ENCODE results near the gene TM7SF2. TPM values are rescaled to one million over a fixed set of nuclear protein-coding genes. Genes with fewer than 3 reads are reported as not detected.

Gene TM7SF2
- total RNA-seq, 3 donors from 2014 or later (not counting 1 experiment from before 2014, with no cell fraction given), result 17.0 to 23.2 (median 18.6) TPM

DNA sequence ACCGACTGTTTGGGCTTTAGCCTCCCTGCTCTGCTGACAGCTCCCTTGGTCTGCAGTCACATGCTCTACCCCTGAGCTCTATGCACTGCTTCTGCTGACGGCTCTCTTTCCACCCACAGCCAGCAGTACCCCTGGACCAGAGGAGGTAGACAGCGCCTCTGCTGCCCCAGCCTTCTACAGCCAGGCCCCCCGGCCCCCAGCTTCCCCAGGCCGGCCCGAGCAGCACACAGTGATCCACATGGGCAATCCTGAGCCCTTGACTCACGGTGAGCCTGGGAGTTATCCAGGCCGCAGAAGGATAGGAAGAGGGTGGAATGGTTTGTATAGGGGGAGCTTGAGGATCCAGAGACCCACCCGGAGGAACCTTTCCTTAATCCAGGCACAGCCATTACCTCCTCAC is 24.9 kb upstream of the TM7SF2 start:
- WGBS (ENCODE audit: insufficient coverage), result 96% methylated on average over 9 of the region's 9 CpGs
- peaks cover 36% of the 10 kb centered on the region for H3K36me3 ChIP-seq (ENCODE audit: control insufficient read depth, insufficient read depth, low read length)
- H3K4me1 ChIP-seq (ENCODE audit: control insufficient read depth, insufficient read depth, low read length), result peaks cover 16% of the 10 kb centered on the region
- Mint-ChIP-seq H3K4me1 (peaks cover 27 to 31% of the 10 kb centered on the region in 2 donors), H3K27ac (no peak overlapping the region), H3K27me3 (ENCODE audit: low read depth in 2 of 2) (no peaks in the 10 kb centered on the region), H3K36me3 (peaks cover 7% of the 10 kb centered on the region), H3K9me3 (no peaks in the 10 kb centered on the region), H3K4me3 (no peak overlapping the region)
- intact Hi-C loops (cut with micrococcal nuclease), result loop anchor here (10.0 kb wide), 1 partner anchor 1258 kb away; the partner anchor contains the start of genes B4GAT1 and BRMS1
- TF ChIP-seq, protein P1, sequence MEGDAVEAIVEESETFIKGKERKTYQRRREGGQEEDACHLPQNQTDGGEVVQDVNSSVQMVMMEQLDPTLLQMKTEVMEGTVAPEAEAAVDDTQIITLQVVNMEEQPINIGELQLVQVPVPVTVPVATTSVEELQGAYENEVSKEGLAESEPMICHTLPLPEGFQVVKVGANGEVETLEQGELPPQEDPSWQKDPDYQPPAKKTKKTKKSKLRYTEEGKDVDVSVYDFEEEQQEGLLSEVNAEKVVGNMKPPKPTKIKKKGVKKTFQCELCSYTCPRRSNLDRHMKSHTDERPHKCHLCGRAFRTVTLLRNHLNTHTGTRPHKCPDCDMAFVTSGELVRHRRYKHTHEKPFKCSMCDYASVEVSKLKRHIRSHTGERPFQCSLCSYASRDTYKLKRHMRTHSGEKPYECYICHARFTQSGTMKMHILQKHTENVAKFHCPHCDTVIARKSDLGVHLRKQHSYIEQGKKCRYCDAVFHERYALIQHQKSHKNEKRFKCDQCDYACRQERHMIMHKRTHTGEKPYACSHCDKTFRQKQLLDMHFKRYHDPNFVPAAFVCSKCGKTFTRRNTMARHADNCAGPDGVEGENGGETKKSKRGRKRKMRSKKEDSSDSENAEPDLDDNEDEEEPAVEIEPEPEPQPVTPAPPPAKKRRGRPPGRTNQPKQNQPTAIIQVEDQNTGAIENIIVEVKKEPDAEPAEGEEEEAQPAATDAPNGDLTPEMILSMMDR (IDR thresholded peaks at IDR 0.05), result no peak
- H3K27ac ChIP-seq (ENCODE audit: low read length), result no peak overlapping the region
- no peak for DNase-seq
- H3K27me3 ChIP-seq (ENCODE audit: control insufficient read depth, insufficient read depth, low read length), result no peaks in the 10 kb centered on the region
- ATAC-seq, result no peak
- H3K9me3 ChIP-seq (ENCODE audit: control insufficient read depth, insufficient read depth, low read length), result no peaks in the 10 kb centered on the region
- H3K4me3 ChIP-seq (ENCODE audit: low read length), result no peak overlapping the region

DNA sequence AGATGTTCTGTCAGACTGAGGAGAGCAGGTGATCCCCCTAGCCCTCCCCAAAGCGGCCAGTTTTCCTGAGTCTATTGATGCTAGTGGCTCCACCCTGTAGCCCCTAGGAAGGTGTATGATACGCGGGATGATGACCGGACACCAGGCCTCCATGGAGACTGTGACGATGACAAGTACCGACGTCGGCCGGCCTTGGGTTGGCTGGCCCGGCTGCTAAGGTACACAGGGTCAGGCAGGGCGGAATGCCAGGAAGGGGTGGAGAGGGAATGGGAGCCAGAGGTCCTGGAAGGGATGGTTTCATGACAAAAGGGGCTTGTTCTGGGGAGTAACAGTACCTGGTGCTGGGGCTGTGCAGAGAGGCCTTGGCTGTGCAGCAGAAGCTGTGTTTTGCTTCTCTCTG is 24.5 kb upstream of the TM7SF2 start:
- H3K27me3 ChIP-seq (ENCODE audit: control insufficient read depth, insufficient read depth, low read length), result no peaks in the 10 kb centered on the region
- H3K27ac ChIP-seq (ENCODE audit: low read length), result no peak overlapping the region
- peaks cover 36% of the 10 kb centered on the region for H3K36me3 ChIP-seq (ENCODE audit: control insufficient read depth, insufficient read depth, low read length)
- Mint-ChIP-seq H3K9me3 (no peaks in the 10 kb centered on the region), H3K27ac (no peak overlapping the region), H3K4me1 (peaks cover 27 to 31% of the 10 kb centered on the region in 2 donors), H3K27me3 (ENCODE audit: low read depth in 2 of 2) (no peaks in the 10 kb centered on the region), H3K4me3 (no peak overlapping the region), H3K36me3 (peaks cover 7% of the 10 kb centered on the region)
- H3K9me3 ChIP-seq (ENCODE audit: control insufficient read depth, insufficient read depth, low read length), result no peaks in the 10 kb centered on the region
- TF ChIP-seq, protein P1 (IDR thresholded peaks at IDR 0.05), result no peak
- intact Hi-C loops (cut with micrococcal nuclease), result loop anchor here (10.0 kb wide), 1 partner anchor 1258 kb away; the partner anchor contains the start of genes B4GAT1 and BRMS1
- no peak for ATAC-seq
- H3K4me1 ChIP-seq (ENCODE audit: control insufficient read depth, insufficient read depth, low read length), result peaks cover 16% of the 10 kb centered on the region
- no peak overlapping the region for H3K4me3 ChIP-seq (ENCODE audit: low read length)
- DNase-seq, result no peak
- over 99% methylated on average over 11 of the region's 11 CpGs for WGBS (ENCODE audit: insufficient coverage)

DNA sequence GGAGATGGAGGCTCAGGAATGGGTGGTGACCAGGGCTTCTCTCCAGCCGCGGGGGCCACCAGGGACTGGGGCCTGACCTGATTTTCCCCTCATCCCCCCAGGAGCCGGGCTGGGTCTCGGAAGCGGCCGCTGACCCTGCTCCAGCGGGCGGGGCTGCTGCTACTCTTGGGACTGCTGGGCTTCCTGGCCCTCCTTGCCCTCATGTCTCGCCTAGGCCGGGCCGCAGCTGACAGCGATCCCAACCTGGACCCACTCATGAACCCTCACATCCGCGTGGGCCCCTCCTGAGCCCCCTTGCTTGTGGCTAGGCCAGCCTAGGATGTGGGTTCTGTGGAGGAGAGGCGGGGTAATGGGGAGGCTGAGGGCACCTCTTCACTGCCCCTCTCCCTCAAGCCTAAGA is 23.8 kb upstream of the TM7SF2 start:
- no peak overlapping the region for H3K27ac ChIP-seq (ENCODE audit: low read length)
- intact Hi-C loops (cut with micrococcal nuclease), result loop anchor here (10.0 kb wide), 1 partner anchor 1257 kb away; the partner anchor contains the start of genes B4GAT1 and BRMS1
- peaks cover 16% of the 10 kb centered on the region for H3K4me1 ChIP-seq (ENCODE audit: control insufficient read depth, insufficient read depth, low read length)
- no peaks in the 10 kb centered on the region for H3K27me3 Mint-ChIP-seq (ENCODE audit: low read depth in 2 of 2)
- TF ChIP-seq, protein P1 (IDR thresholded peaks at IDR 0.05), result no peak
- no peaks in the 10 kb centered on the region for H3K27me3 ChIP-seq (ENCODE audit: control insufficient read depth, insufficient read depth, low read length)
- H3K4me1 Mint-ChIP-seq, result peaks cover 25 to 31% of the 10 kb centered on the region in 2 donors
- 93% methylated on average over 14 of the region's 15 CpGs for WGBS (ENCODE audit: insufficient coverage)
- no peak overlapping the region for H3K4me3 ChIP-seq (ENCODE audit: low read length)
- H3K36me3 Mint-ChIP-seq, result peaks cover 7% of the 10 kb centered on the region
- H3K27ac Mint-ChIP-seq, result no peak overlapping the region
- H3K36me3 ChIP-seq (ENCODE audit: control insufficient read depth, insufficient read depth, low read length), result peaks cover 36% of the 10 kb centered on the region
- no peaks in the 10 kb centered on the region for H3K9me3 ChIP-seq (ENCODE audit: control insufficient read depth, insufficient read depth, low read length)
- no peak for DNase-seq
- H3K4me3 Mint-ChIP-seq, result no peak overlapping the region
- ATAC-seq, result no peak
- no peaks in the 10 kb centered on the region for H3K9me3 Mint-ChIP-seq

DNA sequence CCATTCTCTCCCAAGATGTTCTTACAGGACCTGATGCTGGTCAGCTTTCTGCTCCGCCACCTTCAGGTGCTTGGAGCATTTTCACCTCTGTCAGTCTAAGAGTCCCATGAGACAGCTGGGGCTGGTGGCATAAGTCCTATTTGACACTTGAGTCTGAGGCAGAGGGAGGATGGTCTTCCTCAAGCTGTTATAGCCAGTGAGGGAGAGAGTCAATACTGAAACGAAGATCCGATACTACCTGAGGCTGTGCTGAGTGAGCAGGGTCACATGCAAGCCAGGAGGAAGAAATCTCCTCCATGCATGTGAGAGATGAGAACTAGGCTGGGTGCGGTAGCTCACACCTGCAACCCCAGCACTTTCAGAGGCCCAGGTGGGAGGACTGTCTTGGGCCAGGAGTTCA is 22.1 kb upstream of the TM7SF2 start:
- no peaks in the 10 kb centered on the region for H3K27me3 Mint-ChIP-seq (ENCODE audit: low read depth in 2 of 2)
- ATAC-seq, result no peak
- no peak overlapping the region for H3K4me3 Mint-ChIP-seq
- DNase-seq, result no peak
- peaks cover 7 to 13% of the 10 kb centered on the region in 2 donors for H3K4me1 Mint-ChIP-seq
- H3K27me3 ChIP-seq (ENCODE audit: control insufficient read depth, insufficient read depth, low read length), result no peaks in the 10 kb centered on the region
- peaks cover 36% of the 10 kb centered on the region for H3K36me3 ChIP-seq (ENCODE audit: control insufficient read depth, insufficient read depth, low read length)
- H3K9me3 ChIP-seq (ENCODE audit: control insufficient read depth, insufficient read depth, low read length), result no peaks in the 10 kb centered on the region
- WGBS (ENCODE audit: insufficient coverage), result 98% methylated on average over 4 of the region's 4 CpGs
- H3K4me3 ChIP-seq (ENCODE audit: low read length), result no peak overlapping the region
- TF ChIP-seq, protein P1 (IDR thresholded peaks at IDR 0.05), result no peak
- peaks cover 7% of the 10 kb centered on the region for H3K4me1 ChIP-seq (ENCODE audit: control insufficient read depth, insufficient read depth, low read length)
- peaks cover 7% of the 10 kb centered on the region for H3K36me3 Mint-ChIP-seq
- H3K27ac ChIP-seq (ENCODE audit: low read length), result no peak overlapping the region
- H3K27ac Mint-ChIP-seq, result no peak overlapping the region
- no peaks in the 10 kb centered on the region for H3K9me3 Mint-ChIP-seq
- intact Hi-C loops (cut with micrococcal nuclease), result loop anchor here (10.0 kb wide), 1 partner anchor 1255 kb away; the partner anchor contains the start of genes B4GAT1 and BRMS1
